Upper lobe of left lung (tissue), 6 donors: Measurements from ENCODE around the gene MIA2. TPM values are rescaled to one million over a fixed set of nuclear protein-coding genes. Genes with fewer than 3 reads are reported as not detected.

Experiments used
- ATAC-seq, 2 donors: fragments of 200-7000 bp; cut with Tn5 transposase; one replicate each; pipeline ENCODE4 v1.9.1; 2022; ENCODE audit warnings: mild to moderate bottlenecking in 2 of 2, moderate library complexity in 2 of 2; ENCODE audit not compliant: low FRiP score in 2 of 2
- DNase-seq, 2 donors: peaks; one replicate each; pipeline ENCODE4 v3.0.0-alpha.2; 2019 to 2020
- H3K27ac ChIP-seq, 4 donors: fragments of 200-600 bp; sonication (generic); one replicate each; pipeline ENCODE4 v1.5.1; 2016 to 2019
- H3K27me3 ChIP-seq, 4 donors: fragments of 200-600 bp; sonication (generic); one replicate each; pipeline ENCODE4 v1.5.1; 2017 to 2019
- H3K36me3 ChIP-seq, 4 donors: fragments of 200-600 bp; sonication (generic); one replicate each; pipeline ENCODE4 v1.5.1; 2016 to 2019
- H3K4me1 ChIP-seq, 4 donors: fragments of 200-600 bp; sonication (generic); one replicate each; pipeline ENCODE4 v1.5.1; 2018 to 2019
- H3K4me3 ChIP-seq, 4 donors: fragments of 200-600 bp; sonication (generic); one replicate each; pipeline ENCODE4 v1.5.1; 2017 to 2019; ENCODE audit warnings: mild to moderate bottlenecking in 2 of 4, moderate library complexity in 1 of 4
- H3K9me3 ChIP-seq, 4 donors: fragments of 200-600 bp; sonication (generic); one replicate each; pipeline ENCODE4 v1.5.1; 2018 to 2019
- EP300 ChIP-seq, 4 donors: sonication (generic); formaldehyde crosslinking; IDR thresholded peaks; one replicate each; pipeline ENCODE4 v1.5.1; 2017; ENCODE audit warnings: antibody characterized with exemption in 4 of 4, control low read depth in 2 of 4
- POLR2A ChIP-seq, 4 donors: fragments of 450-650 bp; IDR thresholded peaks; one replicate each; pipeline ENCODE4 v1.5.1; 2016 to 2017; ENCODE audit warnings: antibody characterized with exemption in 4 of 4, mild to moderate bottlenecking in 2 of 4
- POLR2AphosphoS5 ChIP-seq, 2 donors: sonication (generic); formaldehyde crosslinking; IDR thresholded peaks; one replicate each; pipeline ENCODE4 v1.5.1; 2017; ENCODE audit warnings: antibody characterized with exemption in 2 of 2
- WGBS, 2 donors: methylation state at CpG; one replicate each; pipeline ENCODE4 v1.1.5; 2017 to 2018; 5-methylcytosine and 5-hydroxymethylcytosine counted together
- total RNA-seq, 6 donors: library from RNA; depleted of rRNA in 4 of 6; stranded (reverse); fragments of >200 nt in 4 of 6; gene quantifications; one replicate each; pipeline versions ENCODE4 v1.1.0 to v1.2.1, GENCODE V29; 2016 to 2021
- TF ChIP-seq, protein P1 (sequence below), 6 experiments: fragments of 450-650 bp in 4 of 6; fragments of 200-600 bp in 2 of 6; sonication (generic) in 2 of 6; IDR thresholded peaks; one replicate each; pipeline ENCODE4 v1.5.1; 2016 to 2019; ENCODE audit warnings: antibody characterized with exemption in 6 of 6
- donor health status: DM: no; HTN: no; CAD: no; lungs with moderate emphysema.
- donor health status: DM: no; HTN: yes; CAD: no; lungs with severe emphysema.

The MIA2 gene
- total RNA-seq, 6 donors from 2014 or later = 13.0 to 56.8 (median 25.4) TPM

DNA sequence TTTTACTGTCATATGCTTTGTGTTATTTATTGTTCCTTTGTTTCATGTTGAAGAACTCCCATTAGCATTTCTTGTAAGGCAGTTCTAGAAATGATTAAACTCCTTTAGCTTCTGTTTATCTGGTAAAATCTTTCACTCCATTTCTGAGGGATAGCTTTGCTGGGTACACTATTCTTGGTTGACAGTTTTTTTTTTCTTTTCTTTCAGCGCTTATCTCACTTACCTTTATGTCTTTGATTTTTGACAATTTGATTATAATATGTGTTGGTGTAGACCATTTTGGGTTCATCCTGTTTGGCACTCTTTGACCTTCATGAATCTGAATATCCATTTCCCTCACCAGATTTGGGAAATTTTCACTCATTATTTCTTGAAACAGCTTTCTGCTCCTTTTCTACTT is 182.4 kb downstream of the MIA2 start:
- WGBS, 2 donors = 92 to 100% methylated on average over 1 of the region's 1 CpG
- no peak for ATAC-seq
- Histone ChIP-seq H3K27me3 (no peaks in the 10 kb centered on the region), H3K4me3 (no peak overlapping the region), H3K36me3 (no peaks in the 10 kb centered on the region), H3K27ac (no peak overlapping the region), H3K9me3 (peaks cover 0 to 17% (median 7%) of the 10 kb centered on the region in 4 donors), H3K4me1 (no peaks in the 10 kb centered on the region)
- TF ChIP-seq POLR2AphosphoS5 (IDR thresholded peaks at IDR 0.05) = no peak
- no peak for TF ChIP-seq EP300 (IDR thresholded peaks at IDR 0.05)
- no peak for DNase-seq

DNA sequence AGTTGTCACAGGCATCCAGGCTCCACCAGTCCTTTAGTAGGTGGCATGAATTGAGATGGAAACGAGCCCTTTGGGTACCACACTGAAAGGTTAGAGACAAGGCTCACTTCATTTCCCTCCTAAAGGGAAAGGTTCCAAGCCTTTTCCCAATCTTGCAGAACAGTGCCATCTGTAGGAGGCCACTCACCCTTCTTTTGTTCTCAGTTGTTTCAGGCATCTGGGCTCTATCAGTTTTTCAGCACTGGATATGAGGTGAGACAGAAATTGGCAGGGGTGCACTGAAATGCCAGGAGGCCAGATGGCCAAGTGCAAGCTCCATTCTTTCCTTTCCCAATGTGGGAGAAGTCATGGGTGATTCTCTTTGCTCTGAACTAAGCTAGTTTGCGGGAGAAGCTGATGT is 183.3 kb downstream of the MIA2 start:
- 95 to 97% methylated on average over 2 of the region's 2 CpGs for WGBS, 2 donors
- DNase-seq (no peak), ATAC-seq (no peak)
- no peaks in the 10 kb centered on the region for H3K27me3 ChIP-seq
- H3K4me3 ChIP-seq = no peak overlapping the region
- H3K9me3 ChIP-seq = peaks cover 0 to 17% (median 7%) of the 10 kb centered on the region in 4 donors
- no peaks in the 10 kb centered on the region for H3K4me1 ChIP-seq
- no peaks in the 10 kb centered on the region for H3K36me3 ChIP-seq
- no peak overlapping the region for H3K27ac ChIP-seq
- no peak for TF ChIP-seq POLR2AphosphoS5 (IDR thresholded peaks at IDR 0.05)
- no peak for TF ChIP-seq EP300 (IDR thresholded peaks at IDR 0.05)
- TF ChIP-seq, protein P1, sequence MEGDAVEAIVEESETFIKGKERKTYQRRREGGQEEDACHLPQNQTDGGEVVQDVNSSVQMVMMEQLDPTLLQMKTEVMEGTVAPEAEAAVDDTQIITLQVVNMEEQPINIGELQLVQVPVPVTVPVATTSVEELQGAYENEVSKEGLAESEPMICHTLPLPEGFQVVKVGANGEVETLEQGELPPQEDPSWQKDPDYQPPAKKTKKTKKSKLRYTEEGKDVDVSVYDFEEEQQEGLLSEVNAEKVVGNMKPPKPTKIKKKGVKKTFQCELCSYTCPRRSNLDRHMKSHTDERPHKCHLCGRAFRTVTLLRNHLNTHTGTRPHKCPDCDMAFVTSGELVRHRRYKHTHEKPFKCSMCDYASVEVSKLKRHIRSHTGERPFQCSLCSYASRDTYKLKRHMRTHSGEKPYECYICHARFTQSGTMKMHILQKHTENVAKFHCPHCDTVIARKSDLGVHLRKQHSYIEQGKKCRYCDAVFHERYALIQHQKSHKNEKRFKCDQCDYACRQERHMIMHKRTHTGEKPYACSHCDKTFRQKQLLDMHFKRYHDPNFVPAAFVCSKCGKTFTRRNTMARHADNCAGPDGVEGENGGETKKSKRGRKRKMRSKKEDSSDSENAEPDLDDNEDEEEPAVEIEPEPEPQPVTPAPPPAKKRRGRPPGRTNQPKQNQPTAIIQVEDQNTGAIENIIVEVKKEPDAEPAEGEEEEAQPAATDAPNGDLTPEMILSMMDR (IDR thresholded peaks at IDR 0.05) = no peak
- no peak for TF ChIP-seq POLR2A (IDR thresholded peaks at IDR 0.05)

DNA sequence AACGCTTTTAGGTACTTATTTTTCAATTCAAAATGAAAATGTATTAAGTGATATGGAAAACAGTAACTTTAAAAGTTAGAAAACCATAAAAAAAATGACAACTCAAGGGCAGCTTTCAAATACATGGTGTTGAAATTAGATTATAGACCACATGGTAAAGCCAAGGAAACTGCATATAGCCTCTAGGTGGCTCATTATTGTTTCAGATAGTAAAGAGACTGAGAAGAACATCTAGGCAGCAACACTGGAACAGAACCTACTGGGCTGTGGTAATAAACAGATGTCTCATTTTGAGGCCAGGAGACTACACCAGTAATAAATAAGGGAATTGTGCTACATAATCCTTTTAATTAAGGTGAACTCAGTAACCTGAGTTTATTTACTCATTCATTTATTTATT is 185.6 kb downstream of the MIA2 start:
- 96 to 100% methylated on average over 1 of the region's 1 CpG for WGBS, 2 donors
- peaks cover 0 to 17% (median 7%) of the 10 kb centered on the region in 4 donors for H3K9me3 ChIP-seq
- no peak overlapping the region for H3K27ac ChIP-seq
- peaks cover 2 to 11% (median 4%) of the 10 kb centered on the region in 4 donors for H3K4me1 ChIP-seq
- TF ChIP-seq EP300 (IDR thresholded peaks at IDR 0.05) = no peak
- no peak for TF ChIP-seq POLR2AphosphoS5 (IDR thresholded peaks at IDR 0.05)
- TF ChIP-seq POLR2A (IDR thresholded peaks at IDR 0.05) = no peak
- DNase-seq = no peak
- no peak for ATAC-seq
- H3K36me3 ChIP-seq = no peaks in the 10 kb centered on the region
- H3K27me3 ChIP-seq = no peaks in the 10 kb centered on the region
- H3K4me3 ChIP-seq = no peak overlapping the region

DNA sequence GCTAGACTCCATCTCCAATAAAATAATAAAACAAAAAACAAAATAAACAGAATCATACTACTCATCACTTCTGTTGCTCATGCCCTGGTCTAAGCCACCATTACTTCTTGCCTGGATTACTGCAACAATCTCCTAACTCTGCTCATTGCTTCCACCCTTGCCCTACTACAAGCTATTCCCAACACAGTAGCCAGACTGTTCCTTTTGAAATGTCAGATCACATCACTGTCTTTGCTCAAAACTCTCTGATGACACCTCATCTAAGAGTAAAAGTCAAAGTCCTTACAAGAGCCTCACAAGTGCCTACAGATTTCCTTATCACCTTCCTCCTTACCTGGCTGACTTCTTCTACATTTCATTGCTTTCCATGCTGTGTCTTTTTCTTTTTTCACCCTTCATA is 188.5 kb downstream of the MIA2 start:
- H3K27ac ChIP-seq = no peak overlapping the region
- TF ChIP-seq, protein P1 (IDR thresholded peaks at IDR 0.05) = no peak
- TF ChIP-seq POLR2AphosphoS5 (IDR thresholded peaks at IDR 0.05) = no peak
- no peak for TF ChIP-seq EP300 (IDR thresholded peaks at IDR 0.05)
- no peak for TF ChIP-seq POLR2A (IDR thresholded peaks at IDR 0.05)
- no peaks in the 10 kb centered on the region for H3K36me3 ChIP-seq
- no peaks in the 10 kb centered on the region for H3K9me3 ChIP-seq
- peaks cover 12 to 27% (median 16%) of the 10 kb centered on the region in 4 donors for H3K4me1 ChIP-seq
- DNase-seq (no peak), ATAC-seq (no peak)
- H3K27me3 ChIP-seq = no peaks in the 10 kb centered on the region
- no peak overlapping the region for H3K4me3 ChIP-seq

DNA sequence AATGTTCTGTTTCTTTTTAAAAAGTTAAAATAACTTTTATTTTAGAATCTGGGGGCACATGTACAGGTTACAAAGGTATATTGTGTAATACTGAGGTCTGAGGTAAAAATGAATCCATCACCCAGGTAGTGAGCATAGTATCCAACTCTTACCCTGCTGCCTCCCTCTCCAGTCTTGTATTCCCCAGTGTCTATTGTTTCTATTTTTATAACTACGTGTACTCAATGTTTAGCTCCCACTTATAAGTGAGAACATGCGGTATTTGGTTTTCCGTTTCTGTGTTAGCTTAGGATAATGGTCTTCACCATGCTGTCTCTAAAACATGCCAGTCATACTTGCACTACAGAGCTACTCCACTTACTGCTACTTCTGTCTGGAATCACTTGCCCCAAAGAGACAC is 190.1 kb downstream of the MIA2 start:
- DNase-seq = no peak
- Histone ChIP-seq H3K4me1 (peaks cover 18 to 29% (median 27%) of the 10 kb centered on the region in 4 donors), H3K27me3 (no peaks in the 10 kb centered on the region), H3K9me3 (no peaks in the 10 kb centered on the region), H3K27ac (no peak overlapping the region), H3K36me3 (no peaks in the 10 kb centered on the region), H3K4me3 (no peak overlapping the region)
- 63 to 67% methylated on average over 3 of the region's 3 CpGs for WGBS, 2 donors
- ATAC-seq = no peak
- TF ChIP-seq EP300 (IDR thresholded peaks at IDR 0.05) (no peak), POLR2A (IDR thresholded peaks at IDR 0.05) (no peak), POLR2AphosphoS5 (IDR thresholded peaks at IDR 0.05) (no peak)
- TF ChIP-seq, protein P1 (IDR thresholded peaks at IDR 0.05) = no peak

DNA sequence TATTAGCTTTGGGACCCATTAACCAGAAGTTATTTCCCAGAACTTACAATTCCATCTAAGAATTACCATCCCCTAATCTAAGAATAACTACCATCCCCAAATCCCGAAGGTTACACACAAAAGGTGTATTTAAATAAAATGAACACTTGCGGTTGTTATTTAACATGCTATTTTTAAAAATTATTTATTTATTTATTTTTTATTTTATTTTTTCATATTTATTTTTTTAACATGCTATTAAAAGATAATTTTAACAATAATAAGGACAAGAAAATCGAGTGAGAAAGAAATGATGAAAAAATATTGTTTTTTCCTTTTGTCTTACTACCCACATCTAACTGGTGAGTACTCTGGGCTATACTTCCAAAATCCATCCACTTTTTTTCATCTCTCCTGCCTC is 192.2 kb downstream of the MIA2 start:
- DNase-seq = no peak
- H3K27me3 ChIP-seq = no peaks in the 10 kb centered on the region
- no peaks in the 10 kb centered on the region for H3K9me3 ChIP-seq
- H3K4me1 ChIP-seq = peaks cover 38 to 49% (median 47%) of the 10 kb centered on the region in 4 donors
- ATAC-seq = no peak
- WGBS, 2 donors = 75 to 90% methylated on average over 3 of the region's 3 CpGs
- no peak overlapping the region for H3K27ac ChIP-seq
- no peak overlapping the region for H3K4me3 ChIP-seq
- TF ChIP-seq POLR2AphosphoS5 (IDR thresholded peaks at IDR 0.05) (no peak), EP300 (IDR thresholded peaks at IDR 0.05) (no peak), POLR2A (IDR thresholded peaks at IDR 0.05) (no peak)
- TF ChIP-seq, protein P1 (IDR thresholded peaks at IDR 0.05) = no peak
- H3K36me3 ChIP-seq = no peaks in the 10 kb centered on the region
